HG03469 (cell line): ENCODE data around the gene CCDC172.

Experiments
- ATAC-seq: cut with Tn5 transposase; IDR thresholded peaks from one replicate; pipeline ENCODE4 v1.9.1; 2021; ENCODE audit warnings: mild to moderate bottlenecking, moderate library complexity, moderate number of reproducible peaks; ENCODE audit not compliant: unreplicated experiment

CCDC172 gene

GRCh38 chr10:116324227-116324950 is at the start of gene CCDC172:
Gene CCDC172 (plus strand): TSS chr10:116324448. CDS start chr10:116325012, 564 bp downstream.
- ATAC-seq, result no peak

- ATAC-seq, result no peak
Observed at GRCh38 chr10:116276981-116277380, 47.3 kb upstream of the CCDC172 start.

- no peak for ATAC-seq
Observed at GRCh38 chr10:116278846-116279245, 45.4 kb upstream of the CCDC172 start.

- ATAC-seq, result no peak
Observed at GRCh38 chr10:116281775-116282174, 42.5 kb upstream of the CCDC172 start.

GRCh38 chr10:116286626-116287200 is 37.5 kb upstream of the CCDC172 start:
- ATAC-seq, result no peak

GRCh38 chr10:116287906-116288501 is 36.2 kb upstream of the CCDC172 start:
- ATAC-seq, result no peak

- no peak for ATAC-seq
Observed at GRCh38 chr10:116289652-116290051, 34.6 kb upstream of the CCDC172 start.

- no peak for ATAC-seq
Observed at GRCh38 chr10:116292493-116292892, 31.8 kb upstream of the CCDC172 start.

- no peak for ATAC-seq
Observed at GRCh38 chr10:116296291-116296721, 27.9 kb upstream of the CCDC172 start.

GRCh38 chr10:116298586-116298985 is 25.7 kb upstream of the CCDC172 start:
- no peak for ATAC-seq

GRCh38 chr10:116300542-116300941 is 23.7 kb upstream of the CCDC172 start:
- ATAC-seq, result no peak

GRCh38 chr10:116304923-116305322 is 19.3 kb upstream of the CCDC172 start:
- no peak for ATAC-seq

- no peak for ATAC-seq
Observed at GRCh38 chr10:116306847-116307246, 17.4 kb upstream of the CCDC172 start.

- no peak for ATAC-seq
Observed at GRCh38 chr10:116307455-116307854, 16.8 kb upstream of the CCDC172 start.

GRCh38 chr10:116311016-116311415 is 13.2 kb upstream of the CCDC172 start:
- ATAC-seq, result no peak

- no peak for ATAC-seq
Observed at GRCh38 chr10:116311706-116312490, 12.3 kb upstream of the CCDC172 start.

- no peak for ATAC-seq
Observed at GRCh38 chr10:116312548-116312947, 11.7 kb upstream of the CCDC172 start.

GRCh38 chr10:116316503-116316902 is 7.7 kb upstream of the CCDC172 start:
- ATAC-seq, result no peak

GRCh38 chr10:116324951-116325635 is 845 bp downstream of the CCDC172 start:
- no peak for ATAC-seq

GRCh38 chr10:116325987-116326386 is 1.7 kb downstream of the CCDC172 start:
- no peak for ATAC-seq

- ATAC-seq, result no peak
Observed at GRCh38 chr10:116329153-116329552, 4.9 kb downstream of the CCDC172 start.
